HepG2 (cell line): ENCODE measurements around the gene PRM2. TPM values are rescaled to one million over a fixed set of nuclear protein-coding genes. Genes with fewer than 3 reads are reported as not detected.

Source experiments
- ATAD3A ChIP-seq: sonication (generic); formaldehyde crosslinking; IDR thresholded peaks from 2 replicates; pipeline ENCODE4 v1.4.0; 2020; ENCODE audit warnings: missing genetic modification reagents
- FOSL1 ChIP-seq: sonication (generic); formaldehyde crosslinking; IDR thresholded peaks from 2 replicates; pipeline ENCODE4 v1.9.0; 2021; ENCODE audit warnings: missing genetic modification reagents, borderline replicate concordance
- HCFC1 ChIP-seq: fragments of 150-350 bp; IDR thresholded peaks from 2 replicates; pipeline ENCODE4 v1.6.1; 2014; ENCODE audit warnings: low read depth, low read length
- JARID2 ChIP-seq: sonication (generic); formaldehyde crosslinking; IDR thresholded peaks from 2 replicates; pipeline ENCODE4 v1.8.1; 2023; ENCODE audit warnings: missing genetic modification reagents, inconsistent platforms; ENCODE audit not compliant: insufficient replicate concordance
- MYC ChIP-seq: sonication (generic); formaldehyde crosslinking; IDR thresholded peaks from 2 replicates; pipeline ENCODE4 v1.9.0; 2021; ENCODE audit warnings: missing genetic modification reagents, borderline replicate concordance
- RARG ChIP-seq: sonication (generic); formaldehyde crosslinking; IDR thresholded peaks from 2 replicates; pipeline ENCODE4 v1.4.0; 2020; ENCODE audit warnings: low read depth, mild to moderate bottlenecking, missing genetic modification reagents
- SOX5 ChIP-seq: IDR thresholded peaks from 2 replicates; pipeline ENCODE4 v1.6.1; 2016; ENCODE audit warnings: borderline replicate concordance
- SRSF4 ChIP-seq: fragments of 200-400 bp; formaldehyde crosslinking; IDR thresholded peaks from one replicate; pipeline ENCODE4 v1.6.1; 2018; ENCODE audit warnings: mild to moderate bottlenecking, low read depth, low read length, moderate library complexity; ENCODE audit not compliant: poor library complexity, severe bottlenecking
- SYNCRIP ChIP-seq: fragments of 200-400 bp; formaldehyde crosslinking; IDR thresholded peaks from 2 replicates; pipeline ENCODE4 v1.6.1; 2018; ENCODE audit warnings: mild to moderate bottlenecking, low read depth, low read length; ENCODE audit not compliant: insufficient read depth
- U2AF2 ChIP-seq: fragments of 200-400 bp; formaldehyde crosslinking; IDR thresholded peaks from 2 replicates; pipeline ENCODE4 v1.6.1; 2017; ENCODE audit warnings: low read depth, mild to moderate bottlenecking, low read length
- ZNF12 ChIP-seq: sonication (generic); formaldehyde crosslinking; IDR thresholded peaks from 2 replicates; pipeline ENCODE4 v1.5.0; 2020; ENCODE audit warnings: missing genetic modification reagents
- ZNF343 ChIP-seq: sonication (generic); formaldehyde crosslinking; IDR thresholded peaks from 2 replicates; pipeline ENCODE4 v1.4.0; 2020; ENCODE audit warnings: mild to moderate bottlenecking, missing genetic modification reagents
- ZNF558 ChIP-seq: sonication (generic); formaldehyde crosslinking; IDR thresholded peaks from 2 replicates; pipeline ENCODE4 v1.9.0; 2022; ENCODE audit warnings: mild to moderate bottlenecking, missing genetic modification reagents, borderline replicate concordance
- polyA plus RNA-seq, 8 experiments: library from polyadenylated mRNA; depleted of rRNA in 3 of 8; stranded (reverse) in 7 of 8; unstranded in 1 of 8; fragments of >200 nt; fragmentation: Illumina TruSeq in 4 of 8; extraction: Trizol in 4 of 8; gene quantifications; 2 replicates each; pipeline versions ENCODE4 v1.2.1 to v1.2.3, GENCODE V29; 2011 to 2016; ENCODE audit warnings: low read depth in 4 of 8, missing spikeins in 1 of 8, mixed read lengths in 1 of 8; ENCODE audit not compliant: insufficient read depth in 1 of 8
- total RNA-seq, 5 experiments: library from RNA; depleted of rRNA; stranded (reverse); fragments of >200 nt; fragmentation: Illumina TruSeq; extraction: Trizol; gene quantifications; 2 replicates each; pipeline ENCODE4 v1.2.3, GENCODE V29; 2016; ENCODE audit warnings: low read depth in 1 of 5
- TF ChIP-seq, protein P1 (sequence below), 2 experiments: sonication (generic) in 1 of 2; formaldehyde crosslinking in 1 of 2; IDR thresholded peaks; 2 replicates each; pipeline versions ENCODE4 v1.4.0 to v1.6.1; 2016 to 2020; ENCODE audit warnings: borderline replicate concordance in 1 of 2, low read depth in 1 of 2, mild to moderate bottlenecking in 1 of 2, missing genetic modification reagents in 1 of 2
- TF ChIP-seq, protein P2 (sequence below): sonication (generic); formaldehyde crosslinking; IDR thresholded peaks from 2 replicates; pipeline ENCODE4 v1.4.0; 2020; ENCODE audit warnings: mild to moderate bottlenecking, low read depth, missing genetic modification reagents
- TF ChIP-seq, protein P3 (sequence below): sonication (generic); formaldehyde crosslinking; IDR thresholded peaks from 2 replicates; pipeline ENCODE4 v1.9.0; 2021; ENCODE audit warnings: missing genetic modification reagents, borderline replicate concordance
- TF ChIP-seq, protein P4 (sequence below): sonication (generic); formaldehyde crosslinking; IDR thresholded peaks from 2 replicates; pipeline ENCODE4 v1.4.0; 2020; ENCODE audit warnings: missing genetic modification reagents

Gene PRM2
- total and polyA plus RNA-seq, 2 of the 13 experiments (the other 11 are each of a cell fraction or from before 2014, with no cell fraction given): 0.54 TPM; not detected in 1

DNA sequence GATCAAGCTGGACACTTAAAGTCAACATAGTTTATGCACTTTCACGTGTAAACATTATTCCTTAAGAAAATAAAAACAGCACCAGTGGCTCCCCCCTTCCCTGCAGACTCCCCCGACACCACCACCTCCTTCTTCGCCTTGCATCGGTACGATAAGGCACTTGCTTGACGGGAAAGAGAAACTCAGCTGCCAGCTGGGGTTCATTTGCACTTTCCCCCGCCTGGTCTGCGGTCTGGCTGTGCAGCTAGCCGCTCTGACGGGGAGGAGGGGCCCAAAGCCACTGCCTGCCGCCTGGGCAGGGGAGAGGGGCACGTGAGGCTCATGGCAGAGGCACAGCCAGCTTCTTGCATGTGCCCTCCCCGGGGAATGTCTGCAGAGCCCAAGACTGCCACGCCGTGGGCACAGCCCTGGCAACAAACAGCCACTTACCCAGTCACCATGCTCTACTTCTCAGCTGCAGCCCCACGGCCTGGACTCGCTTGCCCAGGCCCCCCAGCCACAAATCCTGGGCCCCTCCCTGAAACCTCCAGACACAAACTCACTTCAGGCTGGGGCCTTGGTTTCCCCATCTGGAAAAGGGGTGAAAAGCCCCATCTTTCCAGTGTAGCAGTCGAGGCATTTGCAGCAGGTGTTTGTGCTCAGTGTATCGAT is 21.3 kb upstream of the PRM2 start (continued):
- TF ChIP-seq JARID2 (CRISPR knock-in tag) (peak; percentile 67), ATAD3A (CRISPR knock-in tag) (peak; percentile 73; the same call in 1 of the 2 replicates), ZNF558 (0 out of 2 replicates have a peak, but pooled peaks have one; percentile 20), HCFC1 (no peak), RARG (no peak), ZNF12 (CRISPR knock-in tag) (no peak; the same call in 1 of the 2 replicates), SOX5 (CRISPR knock-in tag) (peak; percentile 54; the same call in 1 of the 2 replicates), FOSL1 (CRISPR knock-in tag) (no peak), U2AF2 (no peak), SYNCRIP (no peak), MYC (peak; percentile 78; the same call in 1 of the 2 replicates), SRSF4 (no peak), ZNF343 (CRISPR knock-in tag) (peak; percentile 58; the same call in 1 of the 2 replicates)
- TF ChIP-seq, protein P1, sequence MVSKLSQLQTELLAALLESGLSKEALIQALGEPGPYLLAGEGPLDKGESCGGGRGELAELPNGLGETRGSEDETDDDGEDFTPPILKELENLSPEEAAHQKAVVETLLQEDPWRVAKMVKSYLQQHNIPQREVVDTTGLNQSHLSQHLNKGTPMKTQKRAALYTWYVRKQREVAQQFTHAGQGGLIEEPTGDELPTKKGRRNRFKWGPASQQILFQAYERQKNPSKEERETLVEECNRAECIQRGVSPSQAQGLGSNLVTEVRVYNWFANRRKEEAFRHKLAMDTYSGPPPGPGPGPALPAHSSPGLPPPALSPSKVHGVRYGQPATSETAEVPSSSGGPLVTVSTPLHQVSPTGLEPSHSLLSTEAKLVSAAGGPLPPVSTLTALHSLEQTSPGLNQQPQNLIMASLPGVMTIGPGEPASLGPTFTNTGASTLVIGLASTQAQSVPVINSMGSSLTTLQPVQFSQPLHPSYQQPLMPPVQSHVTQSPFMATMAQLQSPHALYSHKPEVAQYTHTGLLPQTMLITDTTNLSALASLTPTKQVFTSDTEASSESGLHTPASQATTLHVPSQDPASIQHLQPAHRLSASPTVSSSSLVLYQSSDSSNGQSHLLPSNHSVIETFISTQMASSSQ (IDR thresholded peaks at IDR 0.05; ENCODE audit: low read depth): peak; percentile 15; the same call in 1 of the 2 replicates
- TF ChIP-seq, protein P1 (CRISPR knock-in tag; IDR thresholded peaks at IDR 0.05; ENCODE audit: borderline replicate concordance): peak; percentile 56
- TF ChIP-seq, protein P2, sequence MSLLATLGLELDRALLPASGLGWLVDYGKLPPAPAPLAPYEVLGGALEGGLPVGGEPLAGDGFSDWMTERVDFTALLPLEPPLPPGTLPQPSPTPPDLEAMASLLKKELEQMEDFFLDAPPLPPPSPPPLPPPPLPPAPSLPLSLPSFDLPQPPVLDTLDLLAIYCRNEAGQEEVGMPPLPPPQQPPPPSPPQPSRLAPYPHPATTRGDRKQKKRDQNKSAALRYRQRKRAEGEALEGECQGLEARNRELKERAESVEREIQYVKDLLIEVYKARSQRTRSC (CRISPR knock-in tag): no peak
- TF ChIP-seq, protein P3, sequence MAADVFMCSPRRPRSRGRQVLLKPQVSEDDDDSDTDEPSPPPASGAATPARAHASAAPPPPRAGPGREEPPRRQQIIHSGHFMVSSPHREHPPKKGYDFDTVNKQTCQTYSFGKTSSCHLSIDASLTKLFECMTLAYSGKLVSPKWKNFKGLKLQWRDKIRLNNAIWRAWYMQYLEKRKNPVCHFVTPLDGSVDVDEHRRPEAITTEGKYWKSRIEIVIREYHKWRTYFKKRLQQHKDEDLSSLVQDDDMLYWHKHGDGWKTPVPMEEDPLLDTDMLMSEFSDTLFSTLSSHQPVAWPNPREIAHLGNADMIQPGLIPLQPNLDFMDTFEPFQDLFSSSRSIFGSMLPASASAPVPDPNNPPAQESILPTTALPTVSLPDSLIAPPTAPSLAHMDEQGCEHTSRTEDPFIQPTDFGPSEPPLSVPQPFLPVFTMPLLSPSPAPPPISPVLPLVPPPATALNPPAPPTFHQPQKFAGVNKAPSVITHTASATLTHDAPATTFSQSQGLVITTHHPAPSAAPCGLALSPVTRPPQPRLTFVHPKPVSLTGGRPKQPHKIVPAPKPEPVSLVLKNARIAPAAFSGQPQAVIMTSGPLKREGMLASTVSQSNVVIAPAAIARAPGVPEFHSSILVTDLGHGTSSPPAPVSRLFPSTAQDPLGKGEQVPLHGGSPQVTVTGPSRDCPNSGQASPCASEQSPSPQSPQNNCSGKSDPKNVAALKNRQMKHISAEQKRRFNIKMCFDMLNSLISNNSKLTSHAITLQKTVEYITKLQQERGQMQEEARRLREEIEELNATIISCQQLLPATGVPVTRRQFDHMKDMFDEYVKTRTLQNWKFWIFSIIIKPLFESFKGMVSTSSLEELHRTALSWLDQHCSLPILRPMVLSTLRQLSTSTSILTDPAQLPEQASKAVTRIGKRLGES: no peak
- TF ChIP-seq, protein P4, sequence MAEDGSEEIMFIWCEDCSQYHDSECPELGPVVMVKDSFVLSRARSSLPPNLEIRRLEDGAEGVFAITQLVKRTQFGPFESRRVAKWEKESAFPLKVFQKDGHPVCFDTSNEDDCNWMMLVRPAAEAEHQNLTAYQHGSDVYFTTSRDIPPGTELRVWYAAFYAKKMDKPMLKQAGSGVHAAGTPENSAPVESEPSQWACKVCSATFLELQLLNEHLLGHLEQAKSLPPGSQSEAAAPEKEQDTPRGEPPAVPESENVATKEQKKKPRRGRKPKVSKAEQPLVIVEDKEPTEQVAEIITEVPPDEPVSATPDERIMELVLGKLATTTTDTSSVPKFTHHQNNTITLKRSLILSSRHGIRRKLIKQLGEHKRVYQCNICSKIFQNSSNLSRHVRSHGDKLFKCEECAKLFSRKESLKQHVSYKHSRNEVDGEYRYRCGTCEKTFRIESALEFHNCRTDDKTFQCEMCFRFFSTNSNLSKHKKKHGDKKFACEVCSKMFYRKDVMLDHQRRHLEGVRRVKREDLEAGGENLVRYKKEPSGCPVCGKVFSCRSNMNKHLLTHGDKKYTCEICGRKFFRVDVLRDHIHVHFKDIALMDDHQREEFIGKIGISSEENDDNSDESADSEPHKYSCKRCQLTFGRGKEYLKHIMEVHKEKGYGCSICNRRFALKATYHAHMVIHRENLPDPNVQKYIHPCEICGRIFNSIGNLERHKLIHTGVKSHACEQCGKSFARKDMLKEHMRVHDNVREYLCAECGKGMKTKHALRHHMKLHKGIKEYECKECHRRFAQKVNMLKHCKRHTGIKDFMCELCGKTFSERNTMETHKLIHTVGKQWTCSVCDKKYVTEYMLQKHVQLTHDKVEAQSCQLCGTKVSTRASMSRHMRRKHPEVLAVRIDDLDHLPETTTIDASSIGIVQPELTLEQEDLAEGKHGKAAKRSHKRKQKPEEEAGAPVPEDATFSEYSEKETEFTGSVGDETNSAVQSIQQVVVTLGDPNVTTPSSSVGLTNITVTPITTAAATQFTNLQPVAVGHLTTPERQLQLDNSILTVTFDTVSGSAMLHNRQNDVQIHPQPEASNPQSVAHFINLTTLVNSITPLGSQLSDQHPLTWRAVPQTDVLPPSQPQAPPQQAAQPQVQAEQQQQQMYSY (CRISPR knock-in tag): no peak
